Activated naive CD8-positive, alpha-beta T cell (primary cell): ENCODE measurements around the gene LAYN.

Source experiments
- H3K27ac Mint-ChIP-seq: one replicate; pipeline ENCODE4 v1.8.0; 2021; ENCODE audit warnings: mixed read lengths
- H3K27me3 Mint-ChIP-seq: one replicate; pipeline ENCODE4 v1.8.0; 2021; ENCODE audit warnings: mixed read lengths
- H3K36me3 Mint-ChIP-seq: one replicate; pipeline ENCODE4 v1.8.0; 2021; ENCODE audit warnings: mixed read lengths
- H3K4me1 Mint-ChIP-seq: one replicate; pipeline ENCODE4 v1.8.0; 2021; ENCODE audit warnings: low read depth, mixed read lengths
- H3K4me3 Mint-ChIP-seq: one replicate; pipeline ENCODE4 v1.8.0; 2021; ENCODE audit warnings: mild to moderate bottlenecking, mixed read lengths
- H3K9me3 Mint-ChIP-seq: one replicate; pipeline ENCODE4 v1.8.0; 2021; ENCODE audit warnings: low read depth, mixed read lengths

The LAYN gene

DNA sequence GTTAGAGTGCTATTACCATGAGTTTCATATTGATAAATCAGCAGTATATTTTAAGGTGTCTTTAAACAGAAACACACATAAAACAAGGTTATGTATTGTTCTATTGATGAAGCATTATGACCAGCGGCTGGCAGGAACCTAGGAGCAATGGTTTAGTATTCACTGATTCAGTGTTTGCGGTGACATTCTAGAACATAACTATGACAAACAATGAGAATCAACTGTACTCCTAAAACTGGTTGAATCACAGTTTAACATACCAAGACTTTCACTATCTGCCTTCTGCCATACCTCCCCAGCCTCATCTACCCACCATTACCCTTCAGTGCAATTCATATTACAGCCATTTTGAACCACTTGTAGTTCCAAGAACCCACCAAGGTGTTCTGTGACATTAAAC is 17.2 kb upstream of the LAYN start:
- Mint-ChIP-seq H3K4me1 (peaks cover 59% of the 10 kb centered on the region), H3K27ac (no peak overlapping the region), H3K4me3 (no peak overlapping the region)

DNA sequence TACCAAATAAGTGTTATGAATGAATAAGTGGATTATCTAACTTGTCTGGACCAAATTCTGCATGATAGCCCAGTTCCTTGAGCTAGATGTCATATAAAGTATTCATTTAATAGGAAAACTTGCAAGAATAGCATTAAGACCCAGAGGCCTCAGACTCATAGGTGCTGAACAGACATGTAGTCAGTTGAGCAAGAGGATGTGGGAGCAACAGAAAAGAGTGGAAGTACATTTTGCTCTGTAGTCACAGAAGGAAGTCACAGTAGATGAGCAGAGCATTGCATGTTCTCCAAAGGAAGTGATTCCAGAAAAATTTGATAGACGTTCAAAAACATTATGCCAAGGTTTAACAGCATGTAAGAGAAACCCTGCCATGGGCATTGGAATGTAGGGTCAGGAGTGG is 16.5 kb upstream of the LAYN start:
- peaks cover 66% of the 10 kb centered on the region for H3K4me1 Mint-ChIP-seq
- H3K9me3 Mint-ChIP-seq, result no peaks in the 10 kb centered on the region
- H3K27ac Mint-ChIP-seq, result no peak overlapping the region
- H3K27me3 Mint-ChIP-seq, result no peaks in the 10 kb centered on the region
- H3K36me3 Mint-ChIP-seq, result no peaks in the 10 kb centered on the region
- H3K4me3 Mint-ChIP-seq, result no peak overlapping the region

More for the DNA sequence above, 17.2 kb upstream of the LAYN start:
- H3K36me3 Mint-ChIP-seq, result no peaks in the 10 kb centered on the region
- H3K27me3 Mint-ChIP-seq, result no peaks in the 10 kb centered on the region
- no peaks in the 10 kb centered on the region for H3K9me3 Mint-ChIP-seq

DNA sequence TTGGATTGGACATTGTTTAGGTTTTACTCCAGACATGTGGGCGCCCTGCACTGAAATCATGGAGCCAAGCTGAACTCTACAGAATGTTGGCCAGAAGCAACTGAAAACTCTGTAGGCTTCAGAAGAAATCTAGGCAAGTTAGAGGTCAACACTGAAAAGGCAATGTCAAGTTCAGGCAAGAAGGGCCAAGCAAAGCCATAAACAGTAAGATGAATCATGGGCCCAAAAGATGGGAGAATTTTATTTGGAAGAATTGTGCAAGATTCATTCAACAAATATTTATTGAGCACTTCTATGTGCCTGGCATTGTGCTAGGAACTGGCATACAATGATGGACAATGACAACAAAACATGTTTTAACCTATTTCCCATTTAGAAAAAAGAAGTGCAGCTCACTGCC is 15.1 kb upstream of the LAYN start:
- Mint-ChIP-seq H3K36me3 (no peaks in the 10 kb centered on the region), H3K4me1 (peaks cover 72% of the 10 kb centered on the region), H3K4me3 (no peak overlapping the region), H3K9me3 (no peaks in the 10 kb centered on the region), H3K27ac (peak overlapping the region; percentile 86), H3K27me3 (no peaks in the 10 kb centered on the region)

DNA sequence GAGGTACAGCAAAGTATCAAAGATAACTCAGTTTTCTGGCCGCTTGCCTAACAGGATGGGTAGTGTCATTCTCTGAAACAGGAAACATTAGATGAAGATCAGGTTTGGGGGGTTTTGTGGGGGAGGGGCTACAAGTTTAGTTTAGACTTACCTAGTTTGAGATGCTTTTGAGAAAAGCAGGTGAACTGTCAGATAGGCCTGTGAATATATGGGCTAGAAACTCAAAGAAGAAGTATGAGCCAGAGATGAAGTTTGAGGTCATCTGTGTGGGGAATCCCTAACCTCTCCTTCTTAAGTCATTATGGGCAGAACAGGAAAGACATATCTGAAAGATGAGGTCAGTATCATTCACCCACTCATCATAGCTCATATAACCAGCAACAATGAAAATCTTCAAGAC is 14.0 kb upstream of the LAYN start:
- no peaks in the 10 kb centered on the region for H3K9me3 Mint-ChIP-seq
- H3K27me3 Mint-ChIP-seq, result no peaks in the 10 kb centered on the region
- H3K4me3 Mint-ChIP-seq, result peak overlapping the region; percentile 51
- H3K27ac Mint-ChIP-seq, result peak overlapping the region; percentile 86
- H3K36me3 Mint-ChIP-seq, result no peaks in the 10 kb centered on the region
- peaks cover 68% of the 10 kb centered on the region for H3K4me1 Mint-ChIP-seq

DNA sequence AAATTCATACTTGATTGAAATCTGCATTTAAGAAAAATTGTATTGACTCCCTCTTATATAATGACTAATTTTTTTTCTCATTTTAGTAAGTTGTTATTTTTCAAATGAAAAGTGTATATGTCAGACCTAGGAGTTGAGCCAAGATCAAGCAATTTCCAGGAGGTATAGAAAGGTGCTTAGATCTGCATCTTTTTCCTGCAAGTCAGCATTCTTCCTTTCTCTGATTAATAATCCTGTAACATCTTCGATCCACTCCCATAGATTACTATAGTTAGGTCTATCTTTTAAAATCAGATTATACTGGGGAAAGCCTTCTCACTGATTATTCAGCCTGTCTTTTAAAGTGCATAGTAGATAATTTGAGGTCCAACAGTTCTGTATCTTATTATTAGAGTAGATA is 13.2 kb upstream of the LAYN start:
- Mint-ChIP-seq H3K4me3 (no peak overlapping the region), H3K27ac (peak overlapping the region; percentile 18), H3K4me1 (peaks cover 71% of the 10 kb centered on the region), H3K9me3 (no peaks in the 10 kb centered on the region), H3K36me3 (no peaks in the 10 kb centered on the region), H3K27me3 (no peaks in the 10 kb centered on the region)

DNA sequence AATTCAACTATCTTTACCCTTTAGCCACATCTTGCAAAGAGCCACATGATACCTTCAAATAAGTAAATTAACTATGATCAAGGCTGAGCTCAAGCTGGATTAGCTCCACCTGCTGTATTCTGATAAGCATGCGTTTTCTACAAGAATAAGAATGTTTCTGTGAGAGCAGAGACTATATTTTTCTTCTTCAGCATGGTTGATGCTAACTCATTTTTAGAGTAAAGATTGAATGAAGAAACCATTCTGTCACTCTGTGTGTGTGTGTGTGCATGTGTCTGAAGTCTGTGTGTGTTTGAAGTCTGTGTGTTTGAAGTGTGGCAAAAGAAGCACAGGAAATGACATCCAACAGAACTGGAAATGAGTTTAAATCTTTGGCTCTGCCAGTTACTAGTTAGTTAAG is 12.0 kb upstream of the LAYN start:
- Mint-ChIP-seq H3K36me3 (no peaks in the 10 kb centered on the region), H3K9me3 (no peaks in the 10 kb centered on the region), H3K4me1 (peaks cover 72% of the 10 kb centered on the region), H3K27me3 (no peaks in the 10 kb centered on the region), H3K27ac (peak overlapping the region; percentile 83), H3K4me3 (peak overlapping the region; percentile 30)

DNA sequence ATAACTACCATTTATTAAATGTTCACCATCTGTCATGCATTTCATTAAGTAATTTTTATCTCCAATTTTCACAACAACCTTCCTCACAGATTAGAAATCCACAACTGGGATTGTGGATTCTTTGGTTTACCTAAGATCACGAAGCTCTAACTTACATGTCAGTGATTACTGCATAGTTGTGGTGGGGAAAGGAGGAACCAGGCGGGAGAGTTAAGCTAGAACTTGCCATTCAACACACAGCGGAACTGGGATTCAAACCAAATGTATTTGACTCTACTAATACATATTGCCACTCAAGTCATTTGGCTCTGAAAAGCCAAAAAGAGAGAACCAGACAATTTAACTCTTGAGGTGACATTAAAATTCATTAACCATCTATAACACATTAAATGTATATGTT is 10.4 kb upstream of the LAYN start:
- Mint-ChIP-seq H3K4me3 (no peak overlapping the region), H3K9me3 (no peaks in the 10 kb centered on the region), H3K36me3 (no peaks in the 10 kb centered on the region), H3K27ac (peak overlapping the region; percentile 35), H3K27me3 (no peaks in the 10 kb centered on the region), H3K4me1 (peaks cover 62% of the 10 kb centered on the region)

DNA sequence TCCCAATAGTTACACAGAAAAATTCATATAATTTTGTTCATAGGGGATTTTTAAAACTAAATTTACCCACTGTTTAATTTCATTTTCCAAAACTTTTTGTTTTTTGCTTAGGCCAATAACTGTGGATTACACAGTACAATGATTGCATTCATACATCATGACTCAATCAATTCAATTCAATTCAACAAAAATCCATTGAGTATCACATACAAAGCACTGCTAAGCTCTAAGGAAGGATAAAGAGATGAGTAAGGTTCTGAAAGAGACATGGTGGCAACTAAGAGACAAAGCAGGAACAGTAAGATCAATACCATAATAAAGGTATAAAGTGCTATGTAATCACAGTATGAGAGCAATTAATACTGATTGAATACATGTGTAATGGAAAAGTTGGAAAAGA is 9.4 kb upstream of the LAYN start:
- peak overlapping the region; percentile 93 for H3K27ac Mint-ChIP-seq
- peaks cover 52% of the 10 kb centered on the region for H3K4me1 Mint-ChIP-seq

DNA sequence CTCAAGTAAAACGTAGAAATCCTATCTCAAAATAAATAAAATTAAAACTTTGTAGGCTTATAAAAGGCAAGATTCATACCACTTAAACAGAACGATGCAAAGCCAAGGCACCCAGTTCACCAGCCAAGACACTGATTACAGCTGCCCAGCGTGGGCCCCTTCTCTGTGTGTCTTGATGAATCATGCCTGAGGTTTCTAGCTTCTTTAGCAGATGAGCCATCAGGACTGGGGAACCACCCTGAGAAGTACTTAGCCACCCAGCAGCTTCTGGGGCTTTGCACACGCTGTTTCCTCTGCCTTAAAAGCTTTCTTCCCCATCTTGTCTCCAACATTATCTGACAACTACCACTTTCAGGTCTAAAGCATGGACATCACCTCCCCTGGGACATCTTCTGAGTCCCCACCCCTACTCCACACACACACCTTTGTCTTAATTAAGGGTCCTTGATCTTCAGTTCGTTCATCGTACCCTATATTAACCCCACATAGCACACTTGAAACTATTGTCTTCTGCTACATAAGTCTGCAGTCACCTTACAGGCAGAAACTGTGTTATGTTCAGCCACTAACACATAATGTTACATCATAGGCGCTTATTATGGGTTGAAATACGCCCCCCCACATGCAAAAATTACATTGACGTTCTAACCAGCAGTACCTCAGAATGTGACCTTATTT is 8.7 kb upstream of the LAYN start:
- Mint-ChIP-seq H3K9me3 (no peaks in the 10 kb centered on the region), H3K4me3 (peak overlapping the region; percentile 56)

More for the DNA sequence above, 9.4 kb upstream of the LAYN start:
- Mint-ChIP-seq H3K9me3 (no peaks in the 10 kb centered on the region), H3K36me3 (no peaks in the 10 kb centered on the region), H3K4me3 (peak overlapping the region; percentile 56), H3K27me3 (no peaks in the 10 kb centered on the region)

DNA sequence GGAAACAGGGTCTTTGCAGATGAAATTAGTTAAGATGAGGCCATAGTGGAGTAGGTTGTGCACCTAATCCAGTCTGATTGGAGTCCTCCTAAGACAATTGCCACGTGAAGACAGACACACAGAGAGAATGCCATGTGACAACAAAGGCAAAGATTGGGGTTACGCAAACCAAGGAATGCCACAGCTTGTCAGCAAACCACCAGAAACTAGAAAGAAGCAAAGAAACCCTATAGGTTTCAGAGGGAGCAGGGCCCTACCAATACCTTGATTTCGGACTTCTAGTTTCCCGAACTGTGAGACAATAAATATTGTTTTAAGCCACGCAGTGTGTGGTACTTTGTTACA is 8.2 kb upstream of the LAYN start:
- H3K4me1 Mint-ChIP-seq, result peaks cover 45% of the 10 kb centered on the region
- H3K4me3 Mint-ChIP-seq, result peak overlapping the region; percentile 53
- no peaks in the 10 kb centered on the region for H3K36me3 Mint-ChIP-seq

More for the DNA sequence above, 8.7 kb upstream of the LAYN start:
- H3K4me1 Mint-ChIP-seq, result peaks cover 45% of the 10 kb centered on the region
- H3K36me3 Mint-ChIP-seq, result no peaks in the 10 kb centered on the region
- H3K27ac Mint-ChIP-seq, result peak overlapping the region; percentile 93
- no peaks in the 10 kb centered on the region for H3K27me3 Mint-ChIP-seq

DNA sequence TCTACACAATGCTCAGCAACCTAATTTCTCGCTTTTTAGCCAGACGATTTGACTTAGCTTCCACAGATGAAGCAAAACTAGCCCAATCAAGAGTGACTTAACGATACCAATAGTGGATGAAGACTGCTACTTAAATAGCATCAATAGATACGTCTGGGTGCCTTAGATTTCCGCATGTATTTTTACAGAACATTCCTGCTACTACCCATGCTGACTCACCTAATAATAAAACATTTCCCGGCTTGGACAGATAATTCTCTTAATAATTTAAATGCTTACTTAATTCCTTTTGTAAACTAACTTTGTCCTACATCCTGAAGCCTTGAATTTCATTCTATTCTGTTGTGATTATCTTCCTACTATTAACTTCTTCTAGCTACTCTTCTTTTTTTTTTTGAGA is 5.2 kb upstream of the LAYN start:
- Mint-ChIP-seq H3K36me3 (peaks cover 3% of the 10 kb centered on the region), H3K9me3 (no peaks in the 10 kb centered on the region), H3K27ac (no peak overlapping the region), H3K4me3 (no peak overlapping the region), H3K4me1 (peaks cover 49% of the 10 kb centered on the region), H3K27me3 (no peaks in the 10 kb centered on the region)

More for the DNA sequence above, 8.2 kb upstream of the LAYN start:
- Mint-ChIP-seq H3K9me3 (no peaks in the 10 kb centered on the region), H3K27ac (peak overlapping the region; percentile 93), H3K27me3 (no peaks in the 10 kb centered on the region)

DNA sequence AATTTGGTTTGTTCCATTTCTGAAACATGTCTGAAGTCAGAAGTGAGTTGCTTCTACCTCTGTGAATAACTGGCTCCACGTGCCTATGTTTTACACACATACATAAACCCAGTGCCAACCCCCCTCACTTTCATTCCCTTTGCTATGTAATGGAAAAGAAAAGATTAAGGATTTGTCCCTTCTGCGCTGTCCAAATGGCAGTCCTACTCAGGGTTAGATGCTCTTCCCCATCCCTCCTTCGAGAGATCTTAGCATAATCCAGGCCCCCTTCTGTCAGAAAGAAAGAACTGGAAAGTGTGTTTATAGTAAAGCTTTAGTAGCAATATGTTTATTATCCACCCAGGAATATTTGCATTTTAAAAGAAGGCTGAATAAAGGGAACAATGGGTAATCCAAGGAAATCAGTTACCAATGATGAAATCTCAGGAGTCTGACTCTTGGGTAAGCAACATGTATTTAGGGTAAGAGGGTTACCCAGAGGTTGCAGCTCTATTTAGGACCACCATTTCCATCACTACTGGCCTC is 3.1 kb upstream of the LAYN start:
- Mint-ChIP-seq H3K4me1 (peaks cover 47% of the 10 kb centered on the region), H3K36me3 (peaks cover 3% of the 10 kb centered on the region), H3K4me3 (no peak overlapping the region), H3K27me3 (peaks cover 1% of the 10 kb centered on the region), H3K27ac (peak overlapping the region; percentile 30), H3K9me3 (no peaks in the 10 kb centered on the region)

DNA sequence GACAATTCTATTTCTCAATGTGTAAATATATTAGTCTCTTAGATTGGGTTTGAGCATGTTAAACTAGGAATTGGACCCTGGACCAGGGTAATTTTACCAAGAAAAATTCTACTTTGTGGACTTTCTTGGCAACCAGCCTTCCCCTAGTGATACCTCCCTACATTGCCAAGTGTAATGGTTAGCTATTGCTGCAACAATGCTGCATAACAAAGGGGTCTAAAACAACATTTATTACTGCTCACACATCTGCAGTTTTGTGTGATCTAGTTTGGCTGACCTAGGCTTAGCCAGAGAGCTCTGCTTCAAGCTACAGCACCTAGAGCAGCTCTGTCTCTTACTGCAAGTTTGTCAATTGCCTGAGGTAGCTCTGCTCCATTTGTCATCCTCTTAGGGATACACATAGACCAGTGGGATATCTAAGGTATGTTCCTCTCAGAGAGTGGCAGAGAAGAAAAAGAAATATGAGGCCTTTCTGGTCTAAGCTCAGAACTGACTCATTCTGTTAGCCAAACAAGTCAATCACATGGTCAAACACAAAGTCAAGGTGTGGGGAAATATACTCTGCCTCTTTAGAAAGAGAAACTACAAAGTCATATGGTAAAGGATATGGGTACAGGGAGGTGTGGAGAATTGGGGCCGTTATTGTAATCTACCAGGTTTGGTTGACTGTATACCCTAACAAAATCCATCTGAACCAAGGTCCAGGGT is 2.0 kb upstream of the LAYN start:
- H3K9me3 Mint-ChIP-seq, result no peaks in the 10 kb centered on the region
- peaks cover 48% of the 10 kb centered on the region for H3K4me1 Mint-ChIP-seq
- H3K27me3 Mint-ChIP-seq, result peaks cover 1% of the 10 kb centered on the region
- H3K36me3 Mint-ChIP-seq, result peaks cover 3% of the 10 kb centered on the region
- H3K27ac Mint-ChIP-seq, result peak overlapping the region; percentile 92
- peak overlapping the region; percentile 74 for H3K4me3 Mint-ChIP-seq

DNA sequence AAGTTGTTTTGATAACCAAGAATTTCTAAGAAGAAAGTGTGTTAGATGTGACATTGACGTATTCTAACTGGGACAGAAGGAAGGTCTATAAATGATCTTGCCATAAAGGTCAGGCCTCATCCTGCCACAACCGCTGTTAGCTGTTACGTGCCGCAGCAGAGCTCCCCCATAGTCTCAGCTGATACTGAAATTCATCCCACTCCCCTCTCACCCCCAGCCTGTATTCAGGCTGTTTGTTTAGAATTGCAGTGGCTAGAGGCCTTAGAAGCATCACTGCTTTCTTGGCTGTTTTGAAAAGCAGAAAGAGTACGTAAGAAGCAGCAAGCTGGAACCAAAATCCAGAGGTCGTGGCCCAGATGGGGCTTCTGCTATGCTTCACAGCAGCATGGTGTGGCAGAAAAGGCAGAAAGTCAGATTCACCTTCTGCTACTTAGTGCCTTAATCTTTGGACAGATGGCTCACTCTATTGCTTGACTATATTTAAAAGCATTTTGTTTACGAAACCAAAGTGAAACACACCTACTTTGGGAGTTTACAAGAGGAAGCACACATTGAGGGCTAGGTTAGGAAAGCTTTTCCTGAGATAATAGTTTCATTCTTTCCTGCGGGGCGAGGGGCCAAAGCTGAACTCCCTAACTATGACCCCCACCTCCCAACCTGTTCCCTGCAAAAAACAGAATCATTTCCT is 950 bp upstream of the LAYN start:
- H3K4me1 Mint-ChIP-seq, result peaks cover 48% of the 10 kb centered on the region
- H3K36me3 Mint-ChIP-seq, result peaks cover 3% of the 10 kb centered on the region
- peak overlapping the region; percentile 74 for H3K4me3 Mint-ChIP-seq
- peak overlapping the region; percentile 92 for H3K27ac Mint-ChIP-seq
- peaks cover 1% of the 10 kb centered on the region for H3K27me3 Mint-ChIP-seq
- H3K9me3 Mint-ChIP-seq, result no peaks in the 10 kb centered on the region

DNA sequence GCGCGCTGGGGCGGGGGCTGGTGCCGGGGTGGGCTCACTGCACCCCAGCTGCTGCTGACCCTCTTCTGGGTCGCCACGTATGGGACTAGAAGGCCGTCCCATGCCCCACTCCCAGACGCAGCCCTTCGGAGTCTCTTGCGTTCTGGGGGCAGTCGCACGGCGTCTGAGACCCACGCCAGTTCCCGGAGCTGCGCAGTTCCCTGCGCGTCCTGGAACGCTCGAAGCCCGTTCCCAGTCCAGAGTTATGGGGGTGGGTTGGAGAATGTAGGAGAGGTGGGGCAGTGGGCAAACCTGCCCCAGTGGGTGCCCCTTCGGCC is 375 bp downstream of the LAYN start:
- Mint-ChIP-seq H3K4me3 (peak overlapping the region; percentile 90), H3K36me3 (peaks cover 3% of the 10 kb centered on the region), H3K9me3 (no peaks in the 10 kb centered on the region), H3K27me3 (peaks cover 1% of the 10 kb centered on the region), H3K27ac (no peak overlapping the region), H3K4me1 (peaks cover 48% of the 10 kb centered on the region)
